Activated T-cell treated with anti-CD3 and anti-CD28 coated beads for 48 hours (primary cell): Measurements from ENCODE around the gene CHRM3.

Source experiments
- DNase-seq: peaks from one replicate; pipeline ENCODE4 v3.0.0-alpha.2; 2020; ENCODE audit warnings: low read depth

The CHRM3 gene

GRCh38 chr1:239413916-239414315 lies 27.5 kb downstream of the CHRM3 start:
- DNase-seq = no peak

DNA sequence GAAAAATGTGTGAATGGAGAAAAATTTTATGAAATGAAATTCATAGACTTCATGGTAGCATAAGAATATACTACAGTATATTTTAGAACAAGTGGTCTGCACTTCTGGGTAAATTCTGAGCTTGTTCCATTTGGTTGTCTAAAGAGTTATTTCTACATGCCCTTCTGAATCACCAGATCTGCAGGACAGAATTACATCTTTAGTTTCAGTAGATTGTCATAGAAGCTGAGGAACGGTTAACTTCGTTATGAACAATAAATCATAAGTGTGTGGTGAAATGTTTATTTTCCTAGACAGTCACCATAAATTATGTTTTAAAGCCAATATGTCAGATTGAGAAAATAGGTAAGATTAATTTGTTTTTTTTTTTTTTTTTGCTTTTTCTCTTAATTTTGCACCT lies 30.9 kb downstream of the CHRM3 start:
- DNase-seq = no peak

DNA sequence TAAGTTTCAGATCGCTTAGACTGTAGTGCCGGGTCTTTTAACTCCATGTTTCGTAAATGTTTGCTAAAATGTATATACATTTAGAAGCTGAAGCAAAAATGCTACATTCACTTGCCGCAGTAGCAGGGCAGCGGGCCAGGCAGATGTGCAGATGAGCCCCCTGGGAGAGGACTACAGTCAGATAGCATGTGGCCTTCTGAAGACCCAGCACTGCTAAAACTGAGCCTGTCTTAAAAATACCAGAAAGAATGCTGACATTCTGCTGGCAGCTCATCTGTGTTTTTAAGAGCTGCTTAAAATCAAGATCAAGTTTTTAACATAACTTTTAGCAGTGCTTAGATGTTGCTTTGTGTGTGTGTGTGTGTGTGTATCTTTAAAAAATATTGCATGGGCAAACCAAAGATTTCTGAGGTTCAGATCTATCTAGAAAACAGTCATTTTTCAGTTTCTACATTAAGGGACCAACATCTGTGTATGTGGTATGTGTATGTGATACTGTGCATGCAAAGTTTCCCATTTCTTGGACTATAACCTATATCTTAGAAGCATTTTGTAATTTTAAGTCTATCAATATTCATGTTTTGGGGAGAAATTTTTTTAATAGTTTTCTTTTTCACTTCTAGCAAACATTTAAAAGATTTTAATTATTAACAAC lies 31.7 kb downstream of the CHRM3 start:
- DNase-seq = no peak

DNA sequence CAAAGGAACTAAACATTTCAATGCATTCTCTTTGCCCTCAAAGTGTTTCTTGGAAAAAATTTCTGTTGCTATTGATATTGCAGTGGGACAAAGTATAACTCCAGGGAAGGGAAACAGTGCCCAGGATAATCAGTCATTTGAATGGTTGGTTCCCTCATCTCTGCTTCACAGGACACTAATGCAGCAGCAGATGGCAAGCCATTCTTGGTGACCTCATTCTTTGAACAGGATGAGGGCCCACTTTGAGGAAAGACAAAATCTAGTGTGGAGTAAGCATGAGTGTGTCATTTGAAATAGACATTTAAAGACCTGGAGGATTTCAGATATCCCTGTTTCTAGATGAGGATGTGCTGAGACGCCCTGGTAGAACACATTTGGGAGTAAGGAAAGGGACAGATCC lies 32.3 kb downstream of the CHRM3 start:
- no peak for DNase-seq

DNA sequence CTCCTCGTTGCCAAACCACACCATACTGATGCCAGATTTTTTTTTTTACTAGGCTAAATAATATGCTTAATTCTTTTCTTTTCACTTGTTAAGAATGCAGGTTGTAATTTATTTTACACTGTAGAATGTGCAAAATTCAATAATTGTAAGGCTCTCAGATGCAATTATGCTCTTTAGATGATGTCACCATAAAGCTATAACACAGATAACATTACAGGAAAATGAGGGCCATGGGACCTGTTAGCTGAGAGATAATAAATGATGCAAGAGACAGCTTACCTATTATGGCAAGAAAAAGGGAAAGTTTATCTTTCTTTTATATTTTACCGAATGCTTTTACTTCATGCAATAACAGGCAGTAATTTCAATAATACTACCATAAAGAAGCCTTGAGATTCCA lies 35.4 kb downstream of the CHRM3 start:
- no peak for DNase-seq

- no peak for DNase-seq
Observed at GRCh38 chr1:239422818-239423217, 36.5 kb downstream of the CHRM3 start.

- no peak for DNase-seq
Observed at GRCh38 chr1:239426821-239427475, 40.6 kb downstream of the CHRM3 start.

DNA sequence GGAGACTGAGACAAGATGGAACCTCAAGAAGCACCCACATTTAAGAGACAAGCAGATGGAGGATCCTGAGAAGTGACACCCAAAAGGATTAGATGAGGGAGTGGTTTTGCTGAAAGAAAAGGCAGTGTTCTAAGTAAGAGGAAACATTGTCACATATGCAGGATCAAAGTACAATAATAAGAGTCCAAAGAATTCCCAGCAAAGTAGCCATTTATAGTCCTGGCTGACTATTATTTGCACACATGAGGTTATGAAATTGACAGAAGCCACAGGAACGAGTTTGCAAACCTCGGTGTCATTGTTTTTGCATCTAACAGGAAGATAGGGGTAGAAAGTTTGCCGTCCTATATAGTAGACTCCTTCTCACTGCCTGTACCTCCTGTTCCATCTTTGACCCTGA lies 41.3 kb downstream of the CHRM3 start:
- no peak for DNase-seq

GRCh38 chr1:239428120-239428710 lies 41.8 kb downstream of the CHRM3 start:
- no peak for DNase-seq

DNA sequence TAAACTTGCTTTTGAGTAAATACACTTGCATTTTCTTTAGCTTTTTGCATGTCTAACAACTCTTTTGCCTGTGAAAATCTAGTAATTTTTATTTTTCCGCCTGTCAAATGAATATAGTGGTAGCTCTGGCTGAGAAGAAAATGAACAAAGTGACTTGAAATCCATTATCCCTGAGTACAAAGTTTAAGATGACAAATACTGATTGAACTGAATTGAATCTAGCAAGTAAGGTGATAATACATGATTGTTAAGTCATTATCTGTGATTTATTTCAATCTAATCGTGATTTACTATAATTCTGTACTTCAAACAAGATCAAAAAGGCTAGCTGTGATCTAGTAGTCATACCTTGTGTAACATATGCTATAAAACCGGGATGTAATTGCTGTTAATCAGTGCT lies 42.8 kb downstream of the CHRM3 start:
- DNase-seq = no peak

DNA sequence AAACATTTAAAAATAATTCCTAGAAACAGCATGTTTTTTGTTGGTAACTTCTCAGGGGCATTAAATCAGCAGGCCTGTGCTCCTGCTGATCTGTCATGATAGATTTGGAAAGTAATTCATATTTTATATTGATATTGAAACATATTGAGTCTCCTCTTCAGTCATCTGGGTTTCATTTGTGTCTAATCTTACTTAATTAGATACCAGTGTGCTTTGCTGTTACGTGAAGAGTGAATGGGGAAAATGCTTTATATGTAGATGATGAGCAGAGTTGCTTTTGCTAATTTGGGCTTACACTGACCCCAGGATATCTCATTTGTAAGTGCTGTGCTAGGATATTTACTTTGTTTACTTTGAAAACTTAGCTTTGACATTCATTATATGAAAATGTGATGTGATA lies 45.9 kb downstream of the CHRM3 start:
- DNase-seq = no peak

DNA sequence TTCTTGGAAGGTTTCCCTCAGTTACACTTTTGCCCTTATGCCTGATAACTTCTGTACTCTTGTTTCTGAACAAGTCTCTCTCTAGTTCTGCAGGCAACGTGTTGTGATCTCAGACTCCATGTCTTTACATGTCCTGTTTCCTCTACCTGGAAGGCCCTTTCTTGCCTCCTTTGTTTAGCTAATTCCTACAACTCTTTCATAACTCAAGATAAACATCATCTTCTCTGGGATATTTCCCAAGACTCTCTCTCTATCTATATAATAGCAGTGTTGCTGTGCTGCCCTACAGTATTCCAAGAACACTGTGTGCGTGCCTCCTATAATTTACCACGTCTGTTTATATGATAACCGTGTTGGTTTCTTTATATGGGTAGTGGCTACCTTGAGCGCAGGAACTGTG lies 47.8 kb downstream of the CHRM3 start:
- DNase-seq = no peak
